Islet precursor cell (in vitro differentiated cells): Measurements from ENCODE around the gene SLC6A9.

ENCODE experiments used
- DNase-seq: peaks from one replicate; pipeline ENCODE4 v3.0.0-alpha.2; 2018

Gene SLC6A9

GRCh38 chr1:43998000-43998378 lies 33.3 kb downstream of the SLC6A9 start:
- DNase-seq: no peak

GRCh38 chr1:43997295-43997999 lies 33.8 kb downstream of the SLC6A9 start:
- DNase-seq: no peak

DNA sequence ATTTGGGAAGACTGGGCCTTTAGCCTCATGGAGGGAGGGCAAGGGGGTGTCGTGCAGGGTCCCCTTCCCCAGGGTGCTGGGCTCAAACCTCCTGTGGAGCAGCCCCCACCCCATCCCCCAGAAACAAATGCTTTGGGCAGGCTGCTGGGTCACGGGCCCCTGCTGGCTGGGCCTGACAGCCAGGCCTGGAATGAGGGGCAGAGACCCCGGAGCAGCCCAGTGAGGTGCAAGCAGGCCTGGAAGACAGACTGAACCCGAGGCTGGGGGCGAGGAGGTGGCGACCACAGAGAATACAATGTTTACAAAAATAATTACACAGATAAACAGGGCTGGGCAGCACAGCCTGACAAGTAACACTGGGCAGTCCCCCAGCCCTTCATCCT lies 34.5 kb downstream of the SLC6A9 start:
- DNase-seq: no peak

DNA sequence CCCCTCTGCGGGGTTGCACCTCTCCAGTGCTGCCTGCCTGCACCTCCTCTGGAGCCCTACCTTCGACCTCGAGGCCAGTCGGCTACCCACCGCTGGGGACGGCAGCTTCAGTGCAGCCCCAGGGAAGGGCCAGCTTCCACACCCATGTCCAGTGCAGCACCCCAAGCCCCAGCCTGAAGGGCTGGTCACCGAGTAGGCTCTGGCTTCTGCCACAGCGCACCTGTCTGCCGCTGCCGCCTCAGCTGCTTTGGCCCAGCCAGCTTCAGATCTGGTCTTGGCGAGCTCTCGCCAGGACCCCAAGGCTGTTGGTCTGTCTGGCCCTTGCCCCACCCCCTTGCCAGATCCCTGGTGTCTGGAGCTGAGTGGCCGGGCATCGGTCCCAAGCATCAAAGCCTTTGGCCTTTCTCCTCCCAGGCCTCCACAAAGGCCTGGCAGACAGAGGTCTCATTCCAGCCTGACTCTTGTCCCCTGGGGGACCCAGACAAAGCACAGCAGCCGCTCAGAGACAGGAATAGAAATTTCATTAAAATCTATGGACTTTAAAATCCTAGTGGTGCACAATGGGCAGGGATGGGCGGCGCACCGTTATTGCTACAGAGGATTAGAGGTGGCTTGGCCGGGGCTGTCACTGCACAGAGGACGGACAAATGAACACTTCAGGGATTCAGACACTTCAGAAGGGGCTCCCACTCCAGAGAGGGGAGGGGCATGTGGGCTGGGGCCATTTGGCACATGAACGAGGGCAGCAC lies 35.1 kb downstream of the SLC6A9 start:
- no peak for DNase-seq

DNA sequence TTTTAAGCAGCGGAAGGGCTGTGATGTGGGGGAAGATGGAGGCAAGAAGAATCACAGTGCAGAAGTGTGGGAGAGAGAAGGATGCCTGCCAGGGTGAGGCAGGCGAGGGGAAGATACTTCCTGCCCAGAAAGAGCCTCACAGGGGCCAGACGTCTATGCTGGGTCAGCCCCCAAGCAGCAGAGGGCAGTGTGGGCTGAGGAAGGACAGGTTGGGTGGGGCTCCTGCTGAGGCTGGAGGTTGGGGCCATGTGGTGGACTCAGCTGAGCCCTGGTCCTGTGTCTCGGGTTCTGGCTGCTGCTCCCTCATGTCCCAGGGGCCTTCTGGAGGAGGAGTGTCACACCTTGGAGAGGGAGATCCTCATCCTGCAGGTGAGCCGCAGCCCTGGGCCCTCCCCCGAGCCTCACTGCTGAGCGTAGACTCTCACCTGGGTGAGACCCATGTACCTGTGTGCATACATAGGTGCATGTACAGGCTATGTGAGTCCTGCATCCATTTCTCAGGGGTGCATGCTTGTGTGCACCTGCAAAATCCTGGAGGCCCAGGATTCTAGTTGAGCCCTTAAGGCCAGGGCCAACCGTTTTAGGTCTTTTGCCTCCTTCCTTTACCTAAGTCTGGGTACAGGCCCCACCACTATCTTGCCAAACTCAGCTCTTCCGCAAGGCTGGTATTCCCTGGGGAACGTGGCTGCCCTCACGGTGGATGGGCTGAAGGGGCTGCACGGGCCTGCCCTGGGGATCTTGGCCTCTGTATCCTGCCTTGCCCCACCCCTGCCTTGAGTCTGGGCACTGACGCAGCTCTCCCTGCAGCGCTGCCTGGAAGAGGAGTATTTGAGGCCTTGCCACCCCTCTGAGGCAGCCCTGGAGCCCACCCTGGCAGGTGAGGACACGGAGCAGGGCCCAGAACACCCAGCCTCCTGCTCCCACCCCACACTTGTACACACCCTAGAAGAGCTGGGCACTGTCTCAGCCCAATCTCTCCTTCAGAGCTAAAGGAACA lies 36.2 kb downstream of the SLC6A9 start:
- peak; percentile 89 for DNase-seq

- DNase-seq: no peak
These were observed 37.2 kb downstream of the SLC6A9 start for GRCh38 chr1:43994071-43994470.

- no peak for DNase-seq
These were observed 37.9 kb downstream of the SLC6A9 start for GRCh38 chr1:43993206-43993914.

- DNase-seq: no peak
These were observed 38.8 kb downstream of the SLC6A9 start for GRCh38 chr1:43992232-43992995.

DNA sequence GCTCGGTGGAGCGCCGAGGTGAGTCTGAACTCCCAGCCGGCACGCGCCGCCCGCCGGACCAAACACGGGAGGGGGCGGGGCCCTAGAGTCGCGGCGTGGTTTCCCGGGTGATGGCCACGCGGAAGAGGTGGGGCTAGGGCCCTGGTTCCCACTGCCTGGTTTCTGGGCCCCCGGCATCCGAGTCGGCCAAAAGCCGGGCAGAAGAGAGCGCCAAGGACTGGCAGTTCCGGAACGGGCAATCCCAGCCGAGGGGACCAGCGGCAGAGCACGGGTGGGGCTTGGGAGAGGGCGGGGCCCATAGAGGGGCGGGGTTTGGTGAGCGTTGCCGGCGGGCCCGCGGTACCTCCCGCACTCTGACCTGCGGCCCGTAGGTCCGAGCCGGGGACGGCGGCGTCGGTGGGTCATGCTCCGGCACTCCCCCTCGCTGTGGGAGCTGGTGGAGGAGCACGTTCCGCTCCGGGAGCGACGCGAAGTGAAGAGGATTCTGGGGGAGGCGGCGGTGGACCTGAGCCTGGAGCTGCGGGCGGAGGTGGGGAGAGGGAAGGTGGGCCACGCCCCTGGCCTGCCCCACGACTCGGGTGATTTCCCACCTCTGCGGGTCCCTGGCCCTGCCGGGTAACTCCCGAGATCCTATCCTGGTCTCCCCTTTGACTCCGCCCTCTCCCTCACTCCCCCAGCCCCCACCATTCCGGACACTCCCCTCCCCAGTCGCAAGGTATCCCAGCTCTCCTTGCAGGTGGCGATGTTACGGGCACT lies 39.6 kb downstream of the SLC6A9 start, which contains the start of gene CCDC24:
CCDC24 (plus strand) TSS at position 124 of the 756 bp plus-strand sequence; CDS start at position 404, 280 bp downstream.
- DNase-seq: peak; percentile 90

DNA sequence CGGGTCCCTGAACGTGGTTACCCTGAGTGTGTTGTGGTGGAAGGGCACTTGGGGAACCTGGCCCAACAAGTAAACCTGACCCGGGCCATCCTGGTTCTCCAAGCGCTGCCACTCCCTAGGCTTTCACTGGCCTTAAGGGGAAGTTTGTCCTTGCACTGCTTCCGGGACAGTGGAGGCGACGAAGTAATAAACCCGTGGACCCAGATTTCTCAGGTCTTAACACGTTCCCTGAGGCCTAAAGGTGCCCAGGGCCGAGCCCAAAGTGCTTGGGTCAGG lies 40.1 kb downstream of the SLC6A9 start:
- no peak for DNase-seq

DNA sequence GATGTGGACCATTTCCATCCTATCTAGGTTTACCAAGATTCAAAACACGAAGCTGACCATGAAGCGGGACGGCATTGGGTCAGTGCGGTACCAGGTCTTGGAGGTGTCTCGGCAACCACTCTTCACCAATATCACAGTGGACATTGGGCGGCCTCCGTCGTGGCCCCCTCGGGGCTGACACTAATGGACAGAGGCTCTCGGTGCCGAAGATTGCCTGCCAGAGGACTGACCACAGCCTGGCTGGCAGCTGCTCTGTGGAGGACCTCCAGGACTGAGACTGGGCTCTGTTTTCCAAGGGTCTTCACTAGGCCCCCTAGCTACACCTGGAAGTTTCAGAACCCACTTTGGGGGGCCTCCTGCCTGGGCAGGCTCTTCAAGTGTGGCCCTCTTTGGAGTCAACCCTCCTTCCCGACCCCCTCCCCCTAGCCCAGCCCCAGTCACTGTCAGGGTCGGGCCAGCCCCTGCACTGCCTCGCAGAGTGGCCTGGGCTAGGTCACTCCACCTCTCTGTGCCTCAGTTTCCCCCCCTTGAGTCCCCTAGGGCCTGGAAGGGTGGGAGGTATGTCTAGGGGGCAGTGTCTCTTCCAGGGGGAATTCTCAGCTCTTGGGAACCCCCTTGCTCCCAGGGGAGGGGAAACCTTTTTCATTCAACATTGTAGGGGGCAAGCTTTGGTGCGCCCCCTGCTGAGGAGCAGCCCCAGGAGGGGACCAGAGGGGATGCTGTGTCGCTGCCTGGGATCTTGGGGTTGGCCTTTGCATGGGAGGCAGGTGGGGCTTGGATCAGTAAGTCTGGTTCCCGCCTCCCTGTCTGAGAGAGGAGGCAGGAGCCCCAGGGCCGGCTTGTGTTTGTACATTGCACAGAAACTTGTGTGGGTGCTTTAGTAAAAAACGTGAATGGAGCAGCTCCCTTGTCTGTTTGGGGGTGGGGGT lies 40.7 kb downstream of the SLC6A9 start:
- DNase-seq: no peak

DNA sequence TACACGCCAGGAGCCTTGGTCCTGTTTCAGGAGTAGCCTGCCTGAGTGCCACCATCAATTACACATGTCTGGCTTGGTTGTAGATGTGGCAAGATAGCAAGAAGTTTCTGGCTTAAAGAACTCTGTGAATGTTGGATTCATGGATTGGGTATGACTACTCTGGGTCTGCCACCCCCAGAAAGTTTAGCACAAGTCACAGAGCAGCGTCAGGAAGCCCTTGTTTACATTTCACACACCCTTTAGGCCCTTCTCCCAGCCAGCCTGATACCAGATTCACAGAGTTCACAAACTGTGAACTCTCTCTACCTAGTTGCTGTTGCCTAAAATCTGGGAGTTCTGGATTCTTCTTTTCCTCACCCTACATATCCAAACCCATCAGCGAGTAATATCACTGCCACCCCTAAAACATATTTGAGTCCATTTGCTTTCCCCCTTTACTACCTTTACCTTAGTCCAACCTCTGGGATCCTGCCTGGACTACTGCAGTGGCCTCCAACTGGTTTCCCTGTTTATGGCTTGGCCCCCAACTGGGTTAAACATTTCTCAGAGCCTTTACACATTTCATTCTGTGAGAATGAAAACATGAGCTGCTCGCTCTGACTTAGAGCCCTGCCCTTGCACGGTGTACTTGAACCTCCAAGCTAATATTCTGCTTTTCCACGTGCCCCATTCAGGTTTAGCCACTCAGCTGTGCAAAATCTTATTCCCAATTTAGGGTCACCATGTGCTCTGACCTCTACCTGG lies 43.9 kb downstream of the SLC6A9 start:
- no peak for DNase-seq

GRCh38 chr1:43986712-43987111 lies 44.5 kb downstream of the SLC6A9 start:
- DNase-seq: no peak

GRCh38 chr1:43985984-43986595 lies 45.2 kb downstream of the SLC6A9 start:
- DNase-seq: no peak

GRCh38 chr1:43984855-43985254 lies 46.4 kb downstream of the SLC6A9 start:
- no peak for DNase-seq

DNA sequence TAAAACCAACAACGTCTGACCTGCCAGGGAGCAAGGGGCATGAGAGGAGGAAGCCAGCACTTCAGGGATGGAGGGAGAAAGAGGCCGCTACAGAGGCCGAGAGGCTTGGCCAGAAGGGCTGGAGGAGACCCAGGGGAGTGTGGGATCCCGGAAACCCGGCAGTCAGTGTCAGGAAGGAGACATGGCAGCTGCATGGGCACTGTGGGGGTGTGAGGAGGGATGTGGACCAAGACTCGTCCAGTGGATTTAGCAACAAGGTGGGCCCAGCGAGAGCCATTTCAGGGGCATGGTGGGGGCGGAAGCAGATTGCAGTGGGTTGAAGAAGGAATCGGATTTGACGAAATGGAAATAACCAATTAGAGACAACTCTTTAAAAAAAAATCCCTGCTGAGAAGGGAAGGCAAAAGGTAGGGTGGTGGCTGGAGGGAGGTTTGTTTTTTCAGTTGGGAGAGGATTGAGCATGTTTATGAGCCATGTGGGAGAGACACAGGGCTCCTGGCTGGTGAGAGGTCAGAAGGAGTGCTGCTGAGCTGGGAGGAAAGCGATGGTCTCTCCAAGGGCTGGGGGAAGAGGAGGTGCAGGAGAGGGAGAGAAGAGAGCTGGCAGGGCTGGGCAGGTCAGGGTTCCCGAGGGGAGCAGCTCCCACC lies 47.9 kb downstream of the SLC6A9 start:
- no peak for DNase-seq

- no peak for DNase-seq
These were observed 48.5 kb downstream of the SLC6A9 start for GRCh38 chr1:43982808-43983207.

DNA sequence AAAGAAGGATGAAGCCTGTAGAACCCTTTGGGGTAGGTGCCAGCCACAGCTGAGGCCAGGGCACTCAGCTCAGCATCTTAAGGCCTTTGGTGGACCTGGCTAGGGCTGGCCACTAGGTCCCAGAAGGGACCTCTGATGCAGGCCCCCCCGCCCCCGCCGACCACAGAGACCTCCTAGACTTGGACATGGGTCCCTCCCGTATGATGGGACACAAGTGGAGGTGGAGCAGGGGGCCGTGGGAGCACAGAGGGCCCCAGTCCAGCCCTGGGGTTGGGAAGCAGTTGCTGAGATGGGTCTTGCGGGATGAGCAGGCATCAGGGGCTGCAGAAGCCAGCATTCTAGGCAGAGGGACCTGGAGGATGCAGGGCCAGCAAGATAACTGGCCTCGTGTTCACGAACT lies 49.0 kb downstream of the SLC6A9 start:
- DNase-seq: no peak
